HepG2 (cell line): ENCODE results near the gene VCL. TPM values are rescaled to one million over a fixed set of nuclear protein-coding genes. Genes with fewer than 3 reads are reported as not detected.

ENCODE experiments used
- ATAC-seq: fragments of 200-7000 bp; cut with Tn5 transposase; 3 replicates; pipeline ENCODE4 v1.9.1; 2020; ENCODE audit warnings: mild to moderate bottlenecking, moderate library complexity
- BruUV-seq: library from RNA; stranded (reverse); fragments of 400-500 nt; replicated peaks from 2 replicates; lab custom pipeline; 2021; lab: Mats Ljungman, UMichigan
- CTCF ChIA-PET: fragments of 300-600 bp; formaldehyde crosslinking; extraction: SDS; loops from one replicate; lab custom pipeline; 2021; ENCODE audit warnings: low total read pairs, inconsistent platforms, low intra/inter-chr PET ratio; lab: Yijun Ruan, JAX
- POLR2A ChIA-PET: fragments of 350-600 bp; sonication (Branson Sonifier 250); formaldehyde crosslinking; loops from one replicate; lab custom pipeline; 2020; ENCODE audit warnings: antibody characterized with exemption, inconsistent platforms; lab: Yijun Ruan, JAX
- DNase-seq: peaks from one replicate; pipeline ENCODE4 v3.0.0-alpha.2; 2015; ENCODE audit warnings: low spot score
- FAIRE-seq: peaks from 3 replicates; lab custom pipeline; 2011; peaks lifted over from hg19 to GRCh38; lab: Jason Lieb, UNC
- H2AFZ ChIP-seq: one replicate; pipeline ENCODE4 v1.6.1; 2011; ENCODE audit warnings: low read length, inconsistent platforms
- H3K27ac ChIP-seq: fragments of 300-600 bp; 3 replicates; pipeline ENCODE4 v1.8.0; 2011; ENCODE audit warnings: mixed run types, mild to moderate bottlenecking, mixed read lengths, low read length, inconsistent platforms; ENCODE audit not compliant: insufficient read depth; ENCODE audit errors: extremely low read length
- H3K27me3 ChIP-seq, 2 experiments: fragments of 200-600 bp in 1 of 2; 2 replicates in 1 of 2; 3 replicates in 1 of 2; pipeline versions ENCODE4 v1.6.0 to v1.8.0; 2011; ENCODE audit warnings: low read length in 2 of 2, mild to moderate bottlenecking in 2 of 2, moderate library complexity in 2 of 2, inconsistent platforms in 1 of 2; ENCODE audit not compliant: insufficient read depth in 2 of 2, control insufficient read depth in 1 of 2
- H3K36me3 ChIP-seq, 2 experiments: fragments of 200-600 bp in 1 of 2; replicated peaks in 1 of 2; 2 replicates in 1 of 2; 3 replicates in 1 of 2; pipeline versions ENCODE4 v1.5.1 to v1.8.0; 2011; ENCODE audit warnings: low read length in 2 of 2, inconsistent platforms in 1 of 2; ENCODE audit not compliant: insufficient read depth in 2 of 2, control insufficient read depth in 1 of 2
- H3K4me1 ChIP-seq: 2 replicates; pipeline ENCODE4 v1.5.1; 2012; ENCODE audit warnings: low read length, inconsistent platforms; ENCODE audit not compliant: insufficient read depth
- H3K4me2 ChIP-seq: 2 replicates; pipeline ENCODE4 v1.6.0; 2011; ENCODE audit warnings: low read depth, low read length, inconsistent platforms
- H3K4me3 ChIP-seq, 3 experiments: fragments of 200-600 bp in 1 of 3; sonication (generic), shearing (Covaris generic) in 1 of 3; replicated peaks in 1 of 3; 2 replicates each; pipeline ENCODE4 v1.5.1; 2011 to 2016; ENCODE audit warnings: low read length in 3 of 3, inconsistent platforms in 2 of 3, low read depth in 2 of 3, mild to moderate bottlenecking in 2 of 3, control low read depth in 1 of 3, mixed read lengths in 1 of 3; ENCODE audit not compliant: insufficient read depth in 1 of 3
- H3K79me2 ChIP-seq: one replicate; pipeline ENCODE4 v1.6.1; 2011; ENCODE audit warnings: low read length, inconsistent platforms; ENCODE audit not compliant: insufficient read depth
- H3K9ac ChIP-seq: 2 replicates; pipeline ENCODE4 v1.6.0; 2011; ENCODE audit warnings: mild to moderate bottlenecking, low read depth, low read length, inconsistent platforms; ENCODE audit not compliant: insufficient read depth
- H3K9me3 ChIP-seq: 2 replicates; pipeline ENCODE4 v1.5.1; 2012; ENCODE audit warnings: mild to moderate bottlenecking, low read length
- H4K20me1 ChIP-seq: 2 replicates; pipeline ENCODE4 v1.6.0; 2011; ENCODE audit warnings: inconsistent platforms, mild to moderate bottlenecking, low read length, moderate library complexity; ENCODE audit not compliant: insufficient read depth
- ADNP ChIP-seq: sonication (generic); formaldehyde crosslinking; IDR thresholded peaks from 2 replicates; pipeline ENCODE4 v1.4.0; 2020; ENCODE audit warnings: missing genetic modification reagents
- EEA1 ChIP-seq: sonication (generic); formaldehyde crosslinking; IDR thresholded peaks from 2 replicates; pipeline ENCODE4 v1.5.1; 2020; ENCODE audit warnings: mild to moderate bottlenecking, missing genetic modification reagents, borderline replicate concordance
- HMGA1 ChIP-seq: sonication (generic); formaldehyde crosslinking; conservative IDR thresholded peaks from 2 replicates; pipeline ENCODE4 v1.4.0; 2020; ENCODE audit warnings: missing genetic modification reagents
- MZF1 ChIP-seq: sonication (generic); formaldehyde crosslinking; IDR thresholded peaks from 2 replicates; pipeline ENCODE4 v1.8.1; 2023; ENCODE audit warnings: mild to moderate bottlenecking, missing genetic modification reagents, borderline replicate concordance
- NFKB2 ChIP-seq: sonication (generic); formaldehyde crosslinking; IDR thresholded peaks from 2 replicates; pipeline ENCODE4 v1.4.0; 2020; ENCODE audit warnings: missing genetic modification reagents, borderline replicate concordance
- RBAK ChIP-seq: sonication (generic); formaldehyde crosslinking; IDR thresholded peaks from 2 replicates; pipeline ENCODE4 v1.5.1; 2020; ENCODE audit warnings: mild to moderate bottlenecking, missing genetic modification reagents
- STAG1 ChIP-seq: sonication (generic); formaldehyde crosslinking; IDR thresholded peaks from 2 replicates; pipeline ENCODE4 v1.4.0; 2020; ENCODE audit warnings: missing genetic modification reagents
- TMF1 ChIP-seq: sonication (generic); formaldehyde crosslinking; IDR thresholded peaks from 2 replicates; pipeline ENCODE4 v1.8.1; 2022; ENCODE audit warnings: low read depth, missing genetic modification reagents
- ZFY ChIP-seq: sonication (generic); formaldehyde crosslinking; IDR thresholded peaks from 2 replicates; pipeline ENCODE4 v1.4.0; 2020; ENCODE audit warnings: missing genetic modification reagents
- ZNF274 ChIP-seq: sonication (generic); formaldehyde crosslinking; IDR thresholded peaks from 2 replicates; pipeline ENCODE4 v1.5.1; 2020; ENCODE audit warnings: mild to moderate bottlenecking, missing genetic modification reagents
- ZNF430 ChIP-seq: sonication (generic); formaldehyde crosslinking; IDR thresholded peaks from 2 replicates; pipeline ENCODE4 v1.9.0; 2021; ENCODE audit warnings: mild to moderate bottlenecking, missing genetic modification reagents
- ZNF530 ChIP-seq: sonication (generic); formaldehyde crosslinking; IDR thresholded peaks from 2 replicates; pipeline ENCODE4 v1.5.0; 2020; ENCODE audit warnings: low read depth, mild to moderate bottlenecking, missing genetic modification reagents
- WGBS: methylation state at CpG from one replicate; pipeline ENCODE4 v1.1.6; 2017; ENCODE audit warnings: low lambda C conversion rate; 5-methylcytosine and 5-hydroxymethylcytosine counted together
- in situ Hi-C: cut with HindIII; loops from 2 replicates; pipeline ENCODE4 v1.10.0; 2017; ENCODE audit warnings: low pct_unique_long_range_greater_than_20kb; ENCODE audit not compliant: extremely low pct_ligation_motif_present
- intact Hi-C: fragments of 100-400 bp; cut with micrococcal nuclease; formaldehyde crosslinking; loops from one replicate; pipeline ENCODE4 v1.10.0; 2022; ENCODE audit not compliant: unreplicated experiment
- polyA plus RNA-seq, 8 experiments: library from polyadenylated mRNA; depleted of rRNA in 3 of 8; stranded (reverse) in 7 of 8; unstranded in 1 of 8; fragments of >200 nt; fragmentation: Illumina TruSeq in 4 of 8; extraction: Trizol in 4 of 8; gene quantifications; 2 replicates each; pipeline versions ENCODE4 v1.2.1 to v1.2.3, GENCODE V29; 2011 to 2016; ENCODE audit warnings: low read depth in 4 of 8, missing spikeins in 1 of 8, mixed read lengths in 1 of 8; ENCODE audit not compliant: insufficient read depth in 1 of 8
- total RNA-seq, 5 experiments: library from RNA; depleted of rRNA; stranded (reverse); fragments of >200 nt; fragmentation: Illumina TruSeq; extraction: Trizol; gene quantifications; 2 replicates each; pipeline ENCODE4 v1.2.3, GENCODE V29; 2016; ENCODE audit warnings: low read depth in 1 of 5
- TF ChIP-seq, protein P1 (sequence below): sonication (generic); formaldehyde crosslinking; IDR thresholded peaks from 2 replicates; pipeline ENCODE4 v1.4.0; 2020; ENCODE audit warnings: missing genetic modification reagents
- TF ChIP-seq, protein P2 (sequence below): conservative IDR thresholded peaks from 2 replicates; pipeline ENCODE4 v1.6.1; 2018; ENCODE audit warnings: missing genetic modification reagents
- TF ChIP-seq, protein P3 (sequence below), 2 experiments: sonication (generic) in 1 of 2; formaldehyde crosslinking in 1 of 2; IDR thresholded peaks; 2 replicates each; pipeline versions ENCODE4 v1.5.1 to v1.6.1; 2011 to 2020; ENCODE audit warnings: borderline replicate concordance in 1 of 2, low read depth in 1 of 2, low read length in 1 of 2, mild to moderate bottlenecking in 1 of 2, missing genetic modification reagents in 1 of 2, moderate library complexity in 1 of 2

Gene VCL
- total and polyA plus RNA-seq, 2 of the 13 experiments (the other 11 are each of a cell fraction or from before 2014, with no cell fraction given): 17.3 to 26.9 TPM

DNA sequence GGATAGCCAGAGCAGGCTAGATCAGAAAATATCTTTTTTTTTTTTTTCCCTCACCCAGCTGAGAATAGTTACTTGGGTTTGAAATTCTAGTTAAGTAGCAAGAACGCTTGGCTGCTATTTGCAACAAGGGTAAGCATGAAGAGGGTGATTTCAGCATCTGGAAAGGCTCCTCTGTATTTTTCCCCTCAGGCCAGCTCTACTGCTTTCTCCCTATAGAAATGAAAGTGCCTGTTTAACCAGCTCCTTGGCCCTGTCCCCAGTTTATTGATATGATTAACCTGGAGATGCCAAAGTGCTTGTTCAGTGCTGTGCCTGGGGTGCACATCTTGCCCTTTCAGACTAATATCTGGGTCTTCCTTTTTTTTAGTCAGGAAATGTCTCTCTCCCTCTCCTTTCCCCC lies 115.6 kb downstream of the VCL start:
- DNase-seq (no peak), FAIRE-seq (no peak), ATAC-seq (no peak)
- Histone ChIP-seq H3K9ac (no peak overlapping the region), H3K4me2 (no peak overlapping the region), H3K4me3 (no peak overlapping the region), H2AFZ (no peak overlapping the region), H3K27me3 (no peaks in the 10 kb centered on the region), H4K20me1 (no peaks in the 10 kb centered on the region), H3K27ac (no peak overlapping the region), H3K4me1 (no peaks in the 10 kb centered on the region), H3K36me3 (peaks cover 27 to 92% of the 10 kb centered on the region in 2 experiments), H3K79me2 (no peaks in the 10 kb centered on the region), H3K9me3 (no peaks in the 10 kb centered on the region)
- 100% methylated on average over 1 of the region's 1 CpG for WGBS
- ChIA-PET POLR2A (no interaction called here), CTCF (no interaction called here)
- TF ChIP-seq ZNF430 (no peak), NFKB2 (CRISPR knock-in tag) (no peak), MZF1 (CRISPR knock-in tag) (no peak), ZFY (CRISPR knock-in tag) (no peak), ADNP (no peak), STAG1 (CRISPR knock-in tag) (no peak), RBAK (CRISPR knock-in tag) (no peak), HMGA1 (CRISPR knock-in tag) (no peak), ZNF274 (CRISPR knock-in tag) (no peak), TMF1 (no peak), EEA1 (CRISPR knock-in tag) (no peak), ZNF530 (no peak)
- TF ChIP-seq, protein P1, sequence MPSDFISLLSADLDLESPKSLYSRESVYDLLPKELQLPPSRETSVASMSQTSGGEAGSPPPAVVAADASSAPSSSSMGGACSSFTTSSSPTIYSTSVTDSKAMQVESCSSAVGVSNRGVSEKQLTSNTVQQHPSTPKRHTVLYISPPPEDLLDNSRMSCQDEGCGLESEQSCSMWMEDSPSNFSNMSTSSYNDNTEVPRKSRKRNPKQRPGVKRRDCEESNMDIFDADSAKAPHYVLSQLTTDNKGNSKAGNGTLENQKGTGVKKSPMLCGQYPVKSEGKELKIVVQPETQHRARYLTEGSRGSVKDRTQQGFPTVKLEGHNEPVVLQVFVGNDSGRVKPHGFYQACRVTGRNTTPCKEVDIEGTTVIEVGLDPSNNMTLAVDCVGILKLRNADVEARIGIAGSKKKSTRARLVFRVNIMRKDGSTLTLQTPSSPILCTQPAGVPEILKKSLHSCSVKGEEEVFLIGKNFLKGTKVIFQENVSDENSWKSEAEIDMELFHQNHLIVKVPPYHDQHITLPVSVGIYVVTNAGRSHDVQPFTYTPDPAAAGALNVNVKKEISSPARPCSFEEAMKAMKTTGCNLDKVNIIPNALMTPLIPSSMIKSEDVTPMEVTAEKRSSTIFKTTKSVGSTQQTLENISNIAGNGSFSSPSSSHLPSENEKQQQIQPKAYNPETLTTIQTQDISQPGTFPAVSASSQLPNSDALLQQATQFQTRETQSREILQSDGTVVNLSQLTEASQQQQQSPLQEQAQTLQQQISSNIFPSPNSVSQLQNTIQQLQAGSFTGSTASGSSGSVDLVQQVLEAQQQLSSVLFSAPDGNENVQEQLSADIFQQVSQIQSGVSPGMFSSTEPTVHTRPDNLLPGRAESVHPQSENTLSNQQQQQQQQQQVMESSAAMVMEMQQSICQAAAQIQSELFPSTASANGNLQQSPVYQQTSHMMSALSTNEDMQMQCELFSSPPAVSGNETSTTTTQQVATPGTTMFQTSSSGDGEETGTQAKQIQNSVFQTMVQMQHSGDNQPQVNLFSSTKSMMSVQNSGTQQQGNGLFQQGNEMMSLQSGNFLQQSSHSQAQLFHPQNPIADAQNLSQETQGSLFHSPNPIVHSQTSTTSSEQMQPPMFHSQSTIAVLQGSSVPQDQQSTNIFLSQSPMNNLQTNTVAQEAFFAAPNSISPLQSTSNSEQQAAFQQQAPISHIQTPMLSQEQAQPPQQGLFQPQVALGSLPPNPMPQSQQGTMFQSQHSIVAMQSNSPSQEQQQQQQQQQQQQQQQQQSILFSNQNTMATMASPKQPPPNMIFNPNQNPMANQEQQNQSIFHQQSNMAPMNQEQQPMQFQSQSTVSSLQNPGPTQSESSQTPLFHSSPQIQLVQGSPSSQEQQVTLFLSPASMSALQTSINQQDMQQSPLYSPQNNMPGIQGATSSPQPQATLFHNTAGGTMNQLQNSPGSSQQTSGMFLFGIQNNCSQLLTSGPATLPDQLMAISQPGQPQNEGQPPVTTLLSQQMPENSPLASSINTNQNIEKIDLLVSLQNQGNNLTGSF (CRISPR knock-in tag): no peak
- TF ChIP-seq, protein P2, sequence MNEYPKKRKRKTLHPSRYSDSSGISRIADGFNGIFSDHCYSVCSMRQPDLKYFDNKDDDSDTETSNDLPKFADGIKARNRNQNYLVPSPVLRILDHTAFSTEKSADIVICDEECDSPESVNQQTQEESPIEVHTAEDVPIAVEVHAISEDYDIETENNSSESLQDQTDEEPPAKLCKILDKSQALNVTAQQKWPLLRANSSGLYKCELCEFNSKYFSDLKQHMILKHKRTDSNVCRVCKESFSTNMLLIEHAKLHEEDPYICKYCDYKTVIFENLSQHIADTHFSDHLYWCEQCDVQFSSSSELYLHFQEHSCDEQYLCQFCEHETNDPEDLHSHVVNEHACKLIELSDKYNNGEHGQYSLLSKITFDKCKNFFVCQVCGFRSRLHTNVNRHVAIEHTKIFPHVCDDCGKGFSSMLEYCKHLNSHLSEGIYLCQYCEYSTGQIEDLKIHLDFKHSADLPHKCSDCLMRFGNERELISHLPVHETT (CRISPR knock-in tag): no peak
- TF ChIP-seq, protein P3, sequence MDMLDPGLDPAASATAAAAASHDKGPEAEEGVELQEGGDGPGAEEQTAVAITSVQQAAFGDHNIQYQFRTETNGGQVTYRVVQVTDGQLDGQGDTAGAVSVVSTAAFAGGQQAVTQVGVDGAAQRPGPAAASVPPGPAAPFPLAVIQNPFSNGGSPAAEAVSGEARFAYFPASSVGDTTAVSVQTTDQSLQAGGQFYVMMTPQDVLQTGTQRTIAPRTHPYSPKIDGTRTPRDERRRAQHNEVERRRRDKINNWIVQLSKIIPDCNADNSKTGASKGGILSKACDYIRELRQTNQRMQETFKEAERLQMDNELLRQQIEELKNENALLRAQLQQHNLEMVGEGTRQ (IDR thresholded peaks at IDR 0.05; ENCODE audit: low read depth, low read length): no peak
- TF ChIP-seq, protein P3 (CRISPR knock-in tag; IDR thresholded peaks at IDR 0.05; ENCODE audit: borderline replicate concordance): no peak
- no TSS peak for BruUV-seq
- intact Hi-C loops: no loop called here
- in situ Hi-C loops: no loop called here
